K562 (cell line): ENCODE results near the gene PIK3CA.

Experiments
- CEBPZ ChIP-seq: fragments of 150-350 bp; IDR thresholded peaks from 2 replicates; pipeline ENCODE4 v1.6.1; 2014; ENCODE audit warnings: low read depth, mild to moderate bottlenecking, low read length, borderline replicate concordance
- ESRRA ChIP-seq: fragments of 450-650 bp; IDR thresholded peaks from 2 replicates; pipeline ENCODE4 v1.6.1; 2014; ENCODE audit warnings: low read depth, mild to moderate bottlenecking, moderate library complexity, borderline replicate concordance
- FUS ChIP-seq: fragments of 200-400 bp; formaldehyde crosslinking; optimal IDR thresholded peaks from 2 replicates; pipeline ENCODE3; 2017; ENCODE audit warnings: low read depth, low read length
- MLX ChIP-seq, 2 experiments: fragments of 450-650 bp in 1 of 2; sonication (generic) in 1 of 2; formaldehyde crosslinking; conservative IDR thresholded peaks; 2 replicates each; pipeline versions ENCODE4 v1.4.0 to v1.8.1; 2020 to 2022; ENCODE audit warnings: mild to moderate bottlenecking in 1 of 2, missing genetic modification reagents in 1 of 2
- NFYB ChIP-seq: IDR thresholded peaks from 2 replicates; pipeline ENCODE4 v1.6.1; 2011; ENCODE audit warnings: mild to moderate bottlenecking, moderate library complexity; ENCODE audit not compliant: insufficient read length; ENCODE audit errors: extremely low read depth
- POLR2AphosphoS5 ChIP-seq: IDR thresholded peaks from 2 replicates; pipeline ENCODE4 v1.6.1; 2011; ENCODE audit warnings: mild to moderate bottlenecking, low read depth, low read length, moderate library complexity; ENCODE audit not compliant: control insufficient read depth, insufficient read depth
- REST ChIP-seq, 2 experiments: fragments of 450-650 bp; formaldehyde crosslinking in 1 of 2; IDR thresholded peaks; 2 replicates each; pipeline versions ENCODE4 v1.4.0 to v1.6.1; 2014 to 2020; ENCODE audit warnings: mild to moderate bottlenecking in 2 of 2, borderline replicate concordance in 1 of 2, low read depth in 1 of 2
- SREBF2 ChIP-seq: sonication (generic); formaldehyde crosslinking; IDR thresholded peaks from 2 replicates; pipeline ENCODE4 v1.4.0; 2020; ENCODE audit warnings: mild to moderate bottlenecking, missing genetic modification reagents
- USF1 ChIP-seq: sonication (generic); formaldehyde crosslinking; IDR thresholded peaks from 2 replicates; pipeline ENCODE4 v1.9.0; 2022; ENCODE audit warnings: mild to moderate bottlenecking, missing genetic modification reagents
- ZNF395 ChIP-seq: fragments of 200-800 bp; sonication (Bioruptor generic); IDR thresholded peaks from 2 replicates; pipeline ENCODE4 v1.6.1; 2017; ENCODE audit warnings: missing genetic modification characterization, missing compliant biosample characterization

GRCh38 chr3:179279837-179280236, 131.7 kb downstream of the PIK3CA start:
- TF ChIP-seq NFYB (no peak), MLX (CRISPR knock-in tag; conservative IDR thresholded peaks at IDR 0.05) (no peak), POLR2AphosphoS5 (no peak), ZNF395 (CRISPR knock-in tag) (no peak), CEBPZ (no peak), REST (IDR thresholded peaks at IDR 0.05; ENCODE audit: borderline replicate concordance) (no peak), REST (CRISPR knock-in tag; IDR thresholded peaks at IDR 0.05; ENCODE audit: low read depth) (no peak), FUS (no peak), USF1 (CRISPR knock-in tag) (no peak), SREBF2 (CRISPR knock-in tag) (no peak), ESRRA (no peak)
